ENCODE data around the gene RABGAP1L. TPM values are rescaled to one million over a fixed set of nuclear protein-coding genes. Genes with fewer than 3 reads are reported as not detected.

RABGAP1L gene
- total RNA-seq, 2 experiments from 2014 or later = 38.2 to 44.2 TPM

GRCh38 chr1:174157157-174157806, 2.0 kb upstream of the RABGAP1L start:
- Mint-ChIP-seq H3K9me3 (ENCODE audit: insufficient read depth) (no peaks in the 10 kb centered on the region), H3K27ac (no peak overlapping the region), H3K4me3 (no peak overlapping the region), H3K4me1 (ENCODE audit: low read depth) (peaks cover 69% of the 10 kb centered on the region), H3K27me3 (ENCODE audit: low read depth) (no peaks in the 10 kb centered on the region), H3K36me3 (ENCODE audit: low read depth) (peaks cover 6% of the 10 kb centered on the region)
- ChIA-PET CTCF (no interaction called here), POLR2A (no interaction called here)
- DNase-seq (peak; percentile 45), ATAC-seq (no peak)

GRCh38 chr1:174158767-174159251, 511 bp upstream of the RABGAP1L start:
- DNase-seq (peak; percentile 36), ATAC-seq (peak; percentile 11)
- POLR2A ChIA-PET = interaction anchor here (0.6 to 1.5 kb wide), 4 partner anchors 10 to 291 kb away, joined by 3 to 4 read pairs (median 4); partner anchors contain the start of genes GAS5, RC3H1 and ZBTB37
- Mint-ChIP-seq H3K27me3 (ENCODE audit: low read depth) (no peaks in the 10 kb centered on the region), H3K27ac (peak overlapping the region; percentile 95), H3K4me1 (ENCODE audit: low read depth) (peaks cover 55% of the 10 kb centered on the region), H3K36me3 (ENCODE audit: low read depth) (peaks cover 7% of the 10 kb centered on the region), H3K4me3 (peak overlapping the region; percentile 88), H3K9me3 (ENCODE audit: insufficient read depth) (no peaks in the 10 kb centered on the region)
- CTCF ChIA-PET = no interaction called here

- Mint-ChIP-seq H3K36me3 (ENCODE audit: low read depth) (peaks cover 10% of the 10 kb centered on the region), H3K27ac (peak overlapping the region; percentile 79), H3K4me3 (peak overlapping the region; percentile 88), H3K4me1 (ENCODE audit: low read depth) (peaks cover 49% of the 10 kb centered on the region), H3K27me3 (ENCODE audit: low read depth) (no peaks in the 10 kb centered on the region), H3K9me3 (ENCODE audit: insufficient read depth) (no peaks in the 10 kb centered on the region)
- POLR2A ChIA-PET = interaction anchor here (0.7 kb wide), 1 partner anchor 138 kb away, joined by 3 read pairs; the partner anchor contains the start of gene RC3H1
- DNase-seq = no peak
- peak; percentile 3 for ATAC-seq
- CTCF ChIA-PET = interaction anchor here (1.0 kb wide), 1 partner anchor 10 kb away, joined by 3 read pairs; no protein-coding TSS in a partner anchor
These were observed 771 bp downstream of the RABGAP1L start for GRCh38 chr1:174160109-174160473.

GRCh38 chr1:174160603-174161002, 1.3 kb downstream of the RABGAP1L start:
- peaks cover 51% of the 10 kb centered on the region for H3K4me1 Mint-ChIP-seq (ENCODE audit: low read depth)
- POLR2A ChIA-PET = interaction anchor here (0.7 kb wide), 1 partner anchor 138 kb away, joined by 3 read pairs; the partner anchor contains the start of gene RC3H1
- no peak for ATAC-seq

GRCh38 chr1:174161813-174162212, 2.5 kb downstream of the RABGAP1L start:
- POLR2A ChIA-PET = no interaction called here

More at GRCh38 chr1:174160603-174161002, 1.3 kb downstream of the RABGAP1L start:
- Mint-ChIP-seq H3K27ac (peak overlapping the region; percentile 79), H3K36me3 (ENCODE audit: low read depth) (peaks cover 10% of the 10 kb centered on the region), H3K27me3 (ENCODE audit: low read depth) (no peaks in the 10 kb centered on the region), H3K4me3 (peak overlapping the region; percentile 88), H3K9me3 (ENCODE audit: insufficient read depth) (no peaks in the 10 kb centered on the region)
- CTCF ChIA-PET = no interaction called here
- no peak for DNase-seq

GRCh38 chr1:174164826-174165225, 5.5 kb downstream of the RABGAP1L start:
- CTCF ChIA-PET = no interaction called here
- H3K4me3 Mint-ChIP-seq = no peak overlapping the region
- peaks cover 35% of the 10 kb centered on the region for H3K4me1 Mint-ChIP-seq (ENCODE audit: low read depth)
- POLR2A ChIA-PET = interaction anchor here (0.6 kb wide), 1 partner anchor 297 kb away, joined by 3 read pairs; the partner anchor contains the start of gene GAS5
- no peak overlapping the region for H3K27ac Mint-ChIP-seq
- no peak for ATAC-seq
- DNase-seq = no peak
- no peaks in the 10 kb centered on the region for H3K27me3 Mint-ChIP-seq (ENCODE audit: low read depth)
- peaks cover 22% of the 10 kb centered on the region for H3K36me3 Mint-ChIP-seq (ENCODE audit: low read depth)
- H3K9me3 Mint-ChIP-seq (ENCODE audit: insufficient read depth) = no peaks in the 10 kb centered on the region

More at GRCh38 chr1:174161813-174162212, 2.5 kb downstream of the RABGAP1L start:
- no peaks in the 10 kb centered on the region for H3K9me3 Mint-ChIP-seq (ENCODE audit: insufficient read depth)
- H3K27ac Mint-ChIP-seq = no peak overlapping the region
- H3K27me3 Mint-ChIP-seq (ENCODE audit: low read depth) = no peaks in the 10 kb centered on the region
- CTCF ChIA-PET = interaction anchor here (0.8 to 2.3 kb wide), 4 partner anchors 9 to 56 kb away, joined by 3 to 4 read pairs (median 4); no protein-coding TSS in a partner anchor
- DNase-seq = no peak
- ATAC-seq = no peak
- peaks cover 17% of the 10 kb centered on the region for H3K36me3 Mint-ChIP-seq (ENCODE audit: low read depth)
- no peak overlapping the region for H3K4me3 Mint-ChIP-seq
- H3K4me1 Mint-ChIP-seq (ENCODE audit: low read depth) = peaks cover 53% of the 10 kb centered on the region

- Mint-ChIP-seq H3K27me3 (ENCODE audit: low read depth) (no peaks in the 10 kb centered on the region), H3K4me3 (no peak overlapping the region), H3K4me1 (ENCODE audit: low read depth) (peaks cover 29% of the 10 kb centered on the region), H3K9me3 (ENCODE audit: insufficient read depth) (no peaks in the 10 kb centered on the region), H3K36me3 (ENCODE audit: low read depth) (peaks cover 27% of the 10 kb centered on the region), H3K27ac (no peak overlapping the region)
- CTCF ChIA-PET = interaction anchor here (1.1 to 2.3 kb wide), 5 partner anchors 17 to 298 kb away, joined by 3 to 7 read pairs (median 4); partner anchors contain the start of genes GAS5 and ZBTB37
- ATAC-seq (no peak), DNase-seq (no peak)
- POLR2A ChIA-PET = no interaction called here
These were observed 6.3 kb downstream of the RABGAP1L start for GRCh38 chr1:174165471-174166137.

- H3K36me3 Mint-ChIP-seq (ENCODE audit: low read depth) = peaks cover 26% of the 10 kb centered on the region
- H3K4me1 Mint-ChIP-seq (ENCODE audit: low read depth) = peaks cover 21% of the 10 kb centered on the region
- no peak overlapping the region for H3K4me3 Mint-ChIP-seq
- H3K9me3 Mint-ChIP-seq (ENCODE audit: insufficient read depth) = no peaks in the 10 kb centered on the region
- POLR2A ChIA-PET = interaction anchor here (0.6 kb wide), 1 partner anchor 20 kb away, joined by 3 read pairs; no protein-coding TSS in a partner anchor
- no peaks in the 10 kb centered on the region for H3K27me3 Mint-ChIP-seq (ENCODE audit: low read depth)
- no peak for ATAC-seq
- H3K27ac Mint-ChIP-seq = no peak overlapping the region
- no peak for DNase-seq
- CTCF ChIA-PET = interaction anchor here (1.1 to 2.3 kb wide), 5 partner anchors 16 to 299 kb away, joined by 3 to 7 read pairs (median 4); partner anchors contain the start of genes GAS5 and ZBTB37
These were observed 7.4 kb downstream of the RABGAP1L start for GRCh38 chr1:174166530-174167264.

- no peaks in the 10 kb centered on the region for H3K27me3 Mint-ChIP-seq (ENCODE audit: low read depth)
These were observed 8.0 kb downstream of the RABGAP1L start for GRCh38 chr1:174167265-174167803.

GRCh38 chr1:174169342-174169741, 10.0 kb downstream of the RABGAP1L start:
- peaks cover 24% of the 10 kb centered on the region for H3K36me3 Mint-ChIP-seq (ENCODE audit: low read depth)
- H3K4me3 Mint-ChIP-seq = no peak overlapping the region
- H3K9me3 Mint-ChIP-seq (ENCODE audit: insufficient read depth) = no peaks in the 10 kb centered on the region
- no peaks in the 10 kb centered on the region for H3K27me3 Mint-ChIP-seq (ENCODE audit: low read depth)
- POLR2A ChIA-PET = interaction anchor here (1.5 kb wide), 1 partner anchor 10 kb away, joined by 4 read pairs; no protein-coding TSS in a partner anchor
- peaks cover 17% of the 10 kb centered on the region for H3K4me1 Mint-ChIP-seq (ENCODE audit: low read depth)
- H3K27ac Mint-ChIP-seq = no peak overlapping the region
- CTCF ChIA-PET = interaction anchor here (1.0 kb wide), 1 partner anchor 37 kb away, joined by 3 read pairs; no protein-coding TSS in a partner anchor
- DNase-seq = no peak
- ATAC-seq = no peak

More at GRCh38 chr1:174167265-174167803, 8.0 kb downstream of the RABGAP1L start:
- ChIA-PET CTCF (interaction anchor here (1.2 to 2.3 kb wide), 2 partner anchors 50 to 52 kb away, joined by 3 to 7 read pairs; no protein-coding TSS in a partner anchor), POLR2A (interaction anchor here (0.6 kb wide), 1 partner anchor 19 kb away, joined by 3 read pairs; no protein-coding TSS in a partner anchor)
- H3K27ac Mint-ChIP-seq = no peak overlapping the region
- H3K4me1 Mint-ChIP-seq (ENCODE audit: low read depth) = peaks cover 14% of the 10 kb centered on the region
- H3K36me3 Mint-ChIP-seq (ENCODE audit: low read depth) = peaks cover 24% of the 10 kb centered on the region
- no peak for DNase-seq
- no peaks in the 10 kb centered on the region for H3K9me3 Mint-ChIP-seq (ENCODE audit: insufficient read depth)
- no peak for ATAC-seq
- no peak overlapping the region for H3K4me3 Mint-ChIP-seq

- no peaks in the 10 kb centered on the region for H3K27me3 Mint-ChIP-seq (ENCODE audit: low read depth)
- ATAC-seq (no peak), DNase-seq (no peak)
- no peak overlapping the region for H3K27ac Mint-ChIP-seq
- H3K9me3 Mint-ChIP-seq (ENCODE audit: insufficient read depth) = no peaks in the 10 kb centered on the region
- no peak overlapping the region for H3K4me3 Mint-ChIP-seq
- H3K36me3 Mint-ChIP-seq (ENCODE audit: low read depth) = peaks cover 22% of the 10 kb centered on the region
- H3K4me1 Mint-ChIP-seq (ENCODE audit: low read depth) = peaks cover 13% of the 10 kb centered on the region
- ChIA-PET CTCF (interaction anchor here (1.5 to 1.8 kb wide), 2 partner anchors 10 to 47 kb away, joined by 3 to 4 read pairs; no protein-coding TSS in a partner anchor), POLR2A (no interaction called here)
These were observed 11.8 kb downstream of the RABGAP1L start for GRCh38 chr1:174171073-174171472.

Measured in activated CD8-positive, alpha-beta T cell treated with anti-CD3 and anti-CD28 coated beads, Interleukin-2, amount 10 ng/mL, durations not matched to agents 7 days and 5 days (primary cell).